Stimulated activated CD8-positive, alpha-beta memory T cell treated with anti-CD3 and anti-CD28 coated beads, Interleukin-2, amount 100 ng/mL, for 48 hours (primary cell): ENCODE measurements around the gene RBMS3.
"Not testable (repeated sequence)": the region's sequence is repeated elsewhere in the genome, so short reads cannot be mapped to it uniquely, and the experiment has no call there.

Experiments
- DNase-seq, 2 donors: peaks; one replicate each; pipeline ENCODE4 v3.0.0-alpha.2; 2020; ENCODE audit warnings: low read depth in 2 of 2

Gene RBMS3

GRCh38 chr3:30017901-30018300 lies 737.0 kb downstream of the RBMS3 start:
- no peak for DNase-seq

- DNase-seq, result no peak
Measured at GRCh38 chr3:30020380-30020779, 739.5 kb downstream of the RBMS3 start.

- no peak for DNase-seq
Measured at GRCh38 chr3:30024466-30024865, 743.6 kb downstream of the RBMS3 start.

- DNase-seq, result no peak
Measured at GRCh38 chr3:30026851-30027250, 746.0 kb downstream of the RBMS3 start.

GRCh38 chr3:30034246-30034991 lies 753.5 kb downstream of the RBMS3 start:
- no peak for DNase-seq

- no peak for DNase-seq
Measured at GRCh38 chr3:30035935-30036567, 755.2 kb downstream of the RBMS3 start.

- no peak for DNase-seq
Measured at GRCh38 chr3:30040126-30040525, 759.3 kb downstream of the RBMS3 start.

GRCh38 chr3:30041481-30041880 lies 760.6 kb downstream of the RBMS3 start:
- not testable (repeated sequence) for DNase-seq

- DNase-seq, result peak; percentile 12 to 18
Measured at GRCh38 chr3:30042274-30042859, 761.5 kb downstream of the RBMS3 start.

GRCh38 chr3:30042916-30043555 lies 762.2 kb downstream of the RBMS3 start:
- no peak for DNase-seq

- DNase-seq, result no peak
Measured at GRCh38 chr3:30044515-30044914, 763.6 kb downstream of the RBMS3 start.

GRCh38 chr3:30048431-30048830 lies 767.6 kb downstream of the RBMS3 start:
- DNase-seq, result no peak

- not testable (repeated sequence) for DNase-seq
Measured at GRCh38 chr3:30050116-30050515, 769.2 kb downstream of the RBMS3 start.

- no peak for DNase-seq
Measured at GRCh38 chr3:30059240-30059639, 778.4 kb downstream of the RBMS3 start.
